Muscle layer of duodenum (tissue), 2 donors: Measurements from ENCODE around the gene SLC4A5.

ENCODE experiments used
- H3K27ac ChIP-seq: one replicate; pipeline ENCODE4 v1.7.0; 2013; ENCODE audit warnings: mild to moderate bottlenecking, low read length
- H3K27me3 ChIP-seq: one replicate; pipeline ENCODE4 v1.7.0; 2013; ENCODE audit warnings: low read depth, mild to moderate bottlenecking, control low read depth, low read length
- H3K36me3 ChIP-seq, 2 donors: one replicate each; pipeline ENCODE4 v1.7.0; 2013; ENCODE audit warnings: low read length in 2 of 2, control low read depth in 1 of 2, mild to moderate bottlenecking in 1 of 2; ENCODE audit not compliant: insufficient read depth in 2 of 2, control insufficient read depth in 1 of 2
- H3K4me1 ChIP-seq, 2 donors: one replicate each; pipeline ENCODE4 v1.7.0; 2013; ENCODE audit warnings: low read length in 2 of 2, mild to moderate bottlenecking in 2 of 2, control low read depth in 1 of 2, moderate library complexity in 1 of 2; ENCODE audit not compliant: insufficient read depth in 2 of 2, control insufficient read depth in 1 of 2
- H3K4me3 ChIP-seq, 2 donors: one replicate each; pipeline ENCODE4 v1.7.0; 2013; ENCODE audit warnings: low read length in 2 of 2, low read depth in 1 of 2, mild to moderate bottlenecking in 1 of 2
- H3K9me3 ChIP-seq, 2 donors: one replicate each; pipeline ENCODE4 v1.7.0; 2013; ENCODE audit warnings: low read length in 2 of 2, control low read depth in 1 of 2, mild to moderate bottlenecking in 1 of 2; ENCODE audit not compliant: control insufficient read depth in 1 of 2
- donor health status: healthy.

Gene SLC4A5

GRCh38 chr2:74177696-74178095 is 165.5 kb downstream of the SLC4A5 start:
- peaks cover 0 to 22% of the 10 kb centered on the region in 2 donors for H3K4me1 ChIP-seq

GRCh38 chr2:74174909-74175308 is 168.3 kb downstream of the SLC4A5 start:
- H3K27ac ChIP-seq = no peak overlapping the region
- no peaks in the 10 kb centered on the region for H3K9me3 ChIP-seq
- no peaks in the 10 kb centered on the region for H3K27me3 ChIP-seq
- peaks cover 7 to 17% of the 10 kb centered on the region in 2 donors for H3K36me3 ChIP-seq
- no peak overlapping the region for H3K4me3 ChIP-seq
- peaks cover 0 to 22% of the 10 kb centered on the region in 2 donors for H3K4me1 ChIP-seq

More at GRCh38 chr2:74177696-74178095, 165.5 kb downstream of the SLC4A5 start:
- Histone ChIP-seq H3K36me3 (peaks cover 0 to 4% of the 10 kb centered on the region in 2 donors), H3K27me3 (no peaks in the 10 kb centered on the region), H3K4me3 (peak overlapping the region; percentile 72 to 89), H3K27ac (peak overlapping the region; percentile 73), H3K9me3 (no peaks in the 10 kb centered on the region)

GRCh38 chr2:74168739-74169138 is 174.5 kb downstream of the SLC4A5 start:
- Histone ChIP-seq H3K27ac (no peak overlapping the region), H3K9me3 (no peaks in the 10 kb centered on the region), H3K27me3 (no peaks in the 10 kb centered on the region), H3K4me3 (no peak overlapping the region), H3K36me3 (peaks cover 46 to 66% of the 10 kb centered on the region in 2 donors), H3K4me1 (no peaks in the 10 kb centered on the region)
